Fibroblast of skin of right quadriceps (primary cell): ENCODE measurements around the gene MEX3A.
"Not testable (repeated sequence)": the region's sequence is repeated elsewhere in the genome, so short reads cannot be mapped to it uniquely, and the experiment has no call there.

Experiments used
- DNase-seq: peaks from one replicate; pipeline ENCODE4 v3.0.0-alpha.2; 2013

MEX3A gene

DNA sequence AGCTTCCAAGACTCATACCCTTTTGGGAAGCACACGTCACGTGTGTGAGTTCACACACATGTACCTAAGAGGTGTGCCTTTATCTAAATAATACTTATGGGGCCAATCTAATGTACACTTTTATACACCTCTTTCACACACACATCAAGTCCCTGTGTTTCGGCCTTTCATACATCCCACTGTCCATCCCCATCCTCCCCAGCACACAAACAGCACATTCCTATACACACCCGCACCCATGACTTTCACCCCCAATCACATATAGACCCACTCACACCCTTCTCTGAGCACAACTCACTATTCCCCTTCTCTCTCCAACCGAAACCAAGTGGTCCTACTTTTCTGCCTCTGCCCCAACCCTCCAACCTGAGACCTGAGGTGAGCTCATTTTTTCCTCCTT, 3.5 kb downstream of the MEX3A start:
- DNase-seq = no peak

DNA sequence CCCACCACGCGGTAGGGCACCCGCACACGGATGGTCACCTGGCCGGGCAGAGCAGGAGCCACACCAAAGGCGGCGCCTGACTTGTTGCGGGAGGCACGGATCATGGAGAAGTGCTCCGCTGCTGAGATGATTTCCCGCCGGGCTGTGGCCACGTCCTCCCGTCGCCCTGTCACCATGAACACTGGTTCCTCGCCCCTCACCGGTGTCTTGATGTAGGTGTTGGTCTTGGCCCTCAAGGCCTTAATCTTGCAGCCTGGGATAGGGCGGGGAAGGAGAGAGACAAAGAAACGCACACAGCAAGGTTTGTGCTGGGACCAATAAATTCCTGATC, 4.9 kb downstream of the MEX3A start:
- no peak for DNase-seq

DNA sequence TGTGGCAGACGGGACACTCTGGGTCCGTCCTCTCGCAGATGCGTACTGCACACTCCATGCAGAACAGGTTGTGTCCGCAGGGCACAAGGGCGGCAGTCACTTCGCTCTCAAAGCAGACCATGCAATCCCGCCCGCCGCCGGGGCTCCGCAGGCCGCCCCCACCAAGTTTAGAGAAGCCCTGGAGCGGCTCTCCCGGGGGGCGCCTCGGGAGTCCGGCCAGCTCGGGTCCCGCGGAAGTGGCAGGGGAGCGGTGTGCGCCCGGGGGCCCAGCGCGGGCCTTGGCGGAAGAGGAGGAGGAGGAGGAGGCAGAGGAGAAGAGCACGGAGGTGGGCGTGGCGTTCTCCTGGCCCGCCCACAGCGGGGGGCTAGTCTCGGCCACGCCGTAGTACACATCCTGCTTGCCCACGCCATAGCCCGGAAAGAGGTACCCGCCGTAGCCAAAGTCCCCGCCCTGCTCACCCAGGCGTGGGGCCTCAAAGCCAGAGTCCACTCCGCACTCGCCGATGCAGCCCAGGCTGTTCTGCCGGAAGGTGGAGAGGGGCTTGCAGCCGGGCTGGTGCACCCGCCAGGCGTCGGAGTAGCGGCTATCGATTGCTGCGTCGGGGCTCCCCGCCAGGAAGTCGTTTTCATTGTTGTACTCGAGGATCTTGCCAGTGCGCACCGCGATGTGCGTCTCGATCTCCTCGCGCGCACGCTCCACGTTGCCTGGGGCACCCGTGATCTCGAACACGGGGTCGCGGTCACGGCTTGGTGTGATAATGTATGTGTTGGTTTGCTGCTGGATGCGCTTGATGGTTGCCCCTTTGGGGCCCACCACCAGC, 5.4 kb downstream of the MEX3A start:
- DNase-seq = no peak

DNA sequence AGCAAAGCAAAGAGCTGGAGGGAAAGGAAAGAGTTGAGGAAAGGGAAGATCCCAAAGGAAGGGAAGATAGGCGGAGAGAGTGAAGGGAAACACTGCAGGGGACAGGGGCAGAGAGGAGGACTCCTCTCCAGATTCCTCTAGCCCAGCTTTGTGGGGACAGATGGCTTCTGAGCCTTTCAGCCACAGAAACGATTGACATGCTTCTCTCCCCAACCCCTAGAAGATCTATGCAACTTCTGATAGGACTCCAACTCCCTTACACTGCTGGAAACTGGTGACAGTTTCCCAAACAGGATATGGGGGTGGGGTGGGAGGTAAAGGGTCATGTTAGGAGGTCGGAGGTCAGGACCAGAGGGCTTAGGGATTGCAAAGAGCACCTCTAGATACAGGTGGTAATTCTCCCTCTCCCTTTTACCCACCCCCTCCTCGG, 6.5 kb downstream of the MEX3A start:
- no peak for DNase-seq

DNA sequence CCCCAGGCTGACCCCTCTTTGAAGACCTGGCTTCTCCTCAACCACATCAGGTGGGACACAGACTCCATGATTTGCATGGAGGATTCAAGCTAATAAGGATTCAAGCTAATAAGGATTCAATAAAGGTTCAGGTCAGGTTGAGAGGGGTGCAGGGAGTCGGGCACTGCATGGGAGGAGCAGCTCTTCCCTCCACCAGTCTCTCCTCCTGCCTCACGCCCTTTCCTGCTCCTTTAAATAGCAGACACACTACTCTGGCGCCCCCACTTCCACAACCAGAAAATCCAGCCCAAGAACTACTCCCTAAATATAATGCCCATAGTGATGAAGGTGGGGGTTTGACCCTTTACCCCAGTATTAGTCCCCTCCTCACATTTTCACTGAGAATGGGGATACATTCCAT, 7.1 kb downstream of the MEX3A start:
- no peak for DNase-seq

DNA sequence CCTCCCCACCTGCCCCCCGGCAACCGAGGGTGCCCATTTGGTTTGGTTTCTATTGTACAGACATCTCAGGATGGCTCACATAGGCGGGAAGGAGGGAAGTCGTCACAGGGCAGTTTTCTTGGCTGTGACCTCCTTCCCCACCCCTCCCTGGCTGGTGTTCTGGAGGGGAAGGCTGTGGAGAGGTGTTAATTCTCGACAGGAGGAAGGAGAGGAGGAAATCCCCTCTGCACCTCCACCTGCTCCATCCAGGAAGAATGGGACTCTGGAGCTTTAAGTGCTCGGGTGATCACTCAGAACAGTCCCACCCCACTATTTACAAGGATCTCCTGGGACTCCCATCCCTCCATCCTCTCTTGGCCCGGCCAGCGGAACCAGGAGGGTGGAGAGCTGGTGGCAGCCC, 7.6 kb downstream of the MEX3A start:
- no peak for DNase-seq

DNA sequence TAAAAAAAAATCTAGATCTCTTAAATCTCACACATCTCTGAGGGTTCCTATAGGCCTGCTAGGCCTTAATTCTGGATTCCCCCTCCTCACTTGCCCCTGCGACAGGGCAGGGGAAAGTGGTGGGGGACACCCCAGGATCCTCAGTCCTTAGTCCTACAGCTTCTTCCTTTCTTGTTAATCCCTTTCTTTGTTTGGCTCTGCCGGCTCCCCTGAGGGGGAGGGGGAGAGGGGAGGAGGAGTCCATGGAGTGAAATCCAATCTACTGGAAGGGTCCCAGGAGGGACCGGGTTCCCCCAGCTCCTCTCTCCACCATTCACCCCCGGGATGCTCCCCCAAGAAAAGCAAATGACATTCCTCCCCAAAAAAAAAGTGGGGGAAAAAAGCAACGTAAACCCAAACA, 8.5 kb downstream of the MEX3A start:
- no peak for DNase-seq

DNA sequence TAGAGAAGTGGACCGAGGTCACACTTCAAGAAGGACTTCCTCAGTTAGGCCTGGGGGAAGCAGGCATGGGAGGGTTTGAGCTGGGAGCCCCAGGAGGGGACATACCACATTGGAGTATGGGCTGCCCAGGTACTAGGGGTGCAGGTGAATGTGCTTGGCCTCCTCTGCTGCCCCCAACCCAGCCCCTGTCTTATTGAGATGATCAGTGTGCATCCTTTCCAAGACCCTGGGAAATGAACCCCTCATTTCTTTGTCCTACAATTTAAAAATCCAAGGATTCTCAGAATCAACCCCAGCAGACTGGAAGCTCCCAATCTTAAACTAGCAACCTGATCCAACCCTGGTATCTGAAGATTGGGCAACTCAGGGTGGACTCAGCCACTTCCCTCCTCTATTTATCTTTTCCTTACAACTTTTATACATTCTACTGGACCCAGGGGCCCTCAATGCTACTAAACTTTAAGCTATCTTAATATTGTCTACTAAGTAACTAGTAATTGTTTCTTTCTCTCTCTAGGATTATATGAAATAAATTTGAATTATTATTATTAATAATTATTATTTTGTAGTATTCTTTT, 9.1 kb downstream of the MEX3A start:
- DNase-seq = no peak

DNA sequence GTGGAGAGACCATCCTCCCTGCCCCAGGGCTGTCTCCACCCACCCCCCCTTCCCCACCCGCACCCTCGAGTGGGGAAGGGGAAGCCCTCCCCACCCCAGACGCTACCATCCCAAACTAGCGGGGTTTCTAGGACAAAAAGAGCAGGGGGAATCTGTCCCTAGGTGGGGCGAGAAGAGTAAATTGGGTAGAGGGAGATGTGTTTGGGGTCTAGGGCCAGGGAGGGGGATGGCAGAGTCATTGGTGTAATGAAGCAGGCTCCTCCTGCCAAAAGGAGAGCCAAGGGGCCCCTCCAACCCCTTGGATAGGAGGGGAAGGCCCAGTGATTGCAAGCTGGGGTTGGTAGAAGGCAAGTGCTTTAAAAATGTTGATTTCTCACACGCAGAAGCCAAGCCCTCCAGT, 10.0 kb downstream of the MEX3A start:
- no peak for DNase-seq

DNA sequence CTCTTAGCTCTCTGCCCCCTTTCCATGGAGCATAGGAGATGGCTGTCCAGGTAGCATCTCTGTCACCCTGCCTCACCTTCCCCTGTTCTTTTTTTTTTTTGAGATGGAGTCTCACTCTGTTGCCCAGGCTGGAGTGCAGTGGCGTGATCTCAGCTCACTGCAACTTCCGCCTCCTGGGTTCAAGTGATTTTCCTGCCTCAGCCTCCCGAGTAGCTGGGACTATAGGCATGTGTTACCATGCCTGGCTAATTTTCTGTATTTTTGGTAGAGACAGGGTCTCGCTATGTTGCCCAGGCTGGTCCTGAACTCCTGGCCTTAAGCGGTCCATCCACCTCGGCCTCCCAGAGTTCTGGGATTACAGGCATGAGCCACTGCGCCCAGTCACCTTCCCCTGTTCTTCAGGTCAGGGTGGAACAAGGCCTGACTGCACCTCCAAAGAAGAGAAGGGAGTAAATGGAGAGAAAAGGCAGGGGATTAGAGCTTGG, 10.9 kb downstream of the MEX3A start:
- DNase-seq = not testable (repeated sequence)

DNA sequence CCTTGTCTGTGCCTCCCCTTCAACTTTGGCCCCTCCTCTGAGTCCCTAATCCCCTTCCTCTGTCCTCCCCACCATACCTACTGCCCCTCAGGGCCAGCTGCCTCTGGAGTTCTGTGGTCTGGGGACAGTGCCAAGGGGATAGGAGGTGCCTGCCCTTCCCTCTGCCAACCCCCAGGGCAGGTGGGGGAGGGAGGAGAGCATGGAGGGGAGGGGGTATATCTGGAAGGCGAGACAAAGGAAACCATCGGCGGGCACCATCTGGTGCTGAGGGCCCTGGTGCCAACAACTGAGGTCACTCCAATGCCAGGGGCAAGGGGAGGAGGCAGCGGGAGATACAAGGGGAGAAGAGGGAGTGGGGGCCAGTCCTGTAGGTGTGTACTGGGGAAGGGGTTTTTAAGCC, 11.7 kb downstream of the MEX3A start:
- DNase-seq = no peak

DNA sequence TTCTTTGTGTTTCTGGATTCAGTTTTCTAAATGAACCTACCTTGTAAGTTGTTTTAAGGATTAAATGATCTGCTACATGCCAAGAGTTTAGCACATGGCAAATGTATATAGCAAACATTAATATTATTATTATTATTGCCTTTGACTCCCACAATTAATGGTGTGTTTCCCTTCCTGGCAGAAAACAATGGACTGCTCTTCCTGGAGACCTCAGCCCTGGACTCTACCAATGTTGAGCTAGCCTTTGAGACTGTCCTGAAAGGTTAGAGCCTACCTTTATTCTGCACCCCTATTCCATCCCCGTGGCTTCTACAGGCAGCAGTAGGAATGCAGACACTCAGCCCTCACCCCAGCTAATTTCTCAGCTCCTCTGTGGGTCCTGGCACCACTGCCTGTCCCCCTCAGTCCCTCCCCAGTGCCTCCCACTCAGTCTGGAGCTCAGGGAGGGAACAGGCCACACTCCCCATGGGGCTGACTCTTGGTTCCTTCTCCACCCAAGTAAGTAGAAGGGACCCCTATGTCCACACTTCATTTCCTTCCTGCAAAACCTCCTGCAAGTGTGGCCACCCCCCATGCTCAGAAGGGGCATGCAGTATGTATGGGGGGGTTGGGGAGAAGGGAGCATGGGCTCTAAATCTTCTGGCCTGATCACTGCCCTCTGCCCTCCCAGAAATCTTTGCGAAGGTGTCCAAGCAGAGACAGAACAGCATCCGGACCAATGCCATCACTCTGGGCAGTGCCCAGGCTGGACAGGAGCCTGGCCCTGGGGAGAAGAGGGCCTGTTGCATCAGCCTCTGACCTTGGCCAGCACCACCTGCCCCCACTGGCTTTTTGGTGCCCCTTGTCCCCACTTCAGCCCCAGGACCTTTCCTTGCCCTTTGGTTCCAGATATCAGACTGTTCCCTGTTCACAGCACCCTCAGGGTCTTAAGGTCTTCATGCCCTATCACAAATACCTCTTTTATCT, 12.5 kb downstream of the MEX3A start:
- no peak for DNase-seq

DNA sequence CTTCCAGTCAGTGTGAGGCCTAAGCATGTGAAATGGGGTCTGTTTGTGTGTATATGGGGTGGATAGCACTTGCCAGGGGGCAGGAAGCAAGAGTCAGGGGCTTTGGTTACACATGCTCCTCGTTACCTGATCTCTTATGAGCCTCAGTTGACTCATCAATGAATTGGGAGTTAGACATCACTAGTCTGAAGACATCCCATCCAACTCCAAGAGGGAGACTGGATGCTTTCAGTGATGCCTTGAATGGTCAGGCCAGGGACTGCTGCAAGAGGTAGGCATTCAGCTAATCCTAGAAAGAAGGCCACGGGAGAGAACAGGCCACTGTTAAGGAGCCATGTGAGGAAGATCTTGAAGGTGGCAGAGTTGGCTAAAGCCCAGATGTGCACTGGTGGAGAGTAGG, 15.0 kb downstream of the MEX3A start:
- no peak for DNase-seq

DNA sequence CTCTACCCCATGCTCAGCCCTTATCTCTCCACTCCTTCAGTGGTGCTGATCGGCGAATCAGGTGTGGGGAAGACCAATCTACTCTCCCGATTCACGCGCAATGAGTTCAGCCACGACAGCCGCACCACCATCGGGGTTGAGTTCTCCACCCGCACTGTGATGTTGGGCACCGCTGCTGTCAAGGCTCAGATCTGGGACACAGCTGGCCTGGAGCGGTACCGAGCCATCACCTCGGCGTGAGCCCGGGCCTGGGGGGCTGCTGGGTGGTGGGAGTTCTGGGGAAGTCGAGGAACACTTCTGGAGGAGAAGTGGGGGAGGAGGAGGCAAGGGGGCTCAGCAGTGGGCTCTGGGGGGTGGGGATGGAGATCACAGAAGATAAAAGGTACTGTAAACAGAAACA, 16.4 kb downstream of the MEX3A start:
- no peak for DNase-seq

DNA sequence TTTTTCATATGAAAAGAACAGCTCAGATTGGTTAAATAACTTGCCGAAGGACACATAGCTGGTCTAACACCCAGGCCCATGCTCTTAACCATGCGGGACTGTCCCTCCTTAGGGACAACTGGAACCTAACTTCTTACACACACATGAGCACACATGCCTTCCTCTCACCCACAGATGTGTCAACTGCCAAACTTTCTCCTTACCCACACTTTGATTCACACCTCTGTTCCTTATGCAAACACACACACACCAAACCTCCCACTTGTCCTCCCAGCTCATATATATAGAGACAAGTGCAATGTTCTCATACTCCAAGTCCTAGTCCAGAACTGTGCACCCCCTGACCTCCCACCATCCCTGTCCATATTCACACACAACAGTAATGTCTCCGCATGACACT, 17.1 kb downstream of the MEX3A start:
- no peak for DNase-seq

DNA sequence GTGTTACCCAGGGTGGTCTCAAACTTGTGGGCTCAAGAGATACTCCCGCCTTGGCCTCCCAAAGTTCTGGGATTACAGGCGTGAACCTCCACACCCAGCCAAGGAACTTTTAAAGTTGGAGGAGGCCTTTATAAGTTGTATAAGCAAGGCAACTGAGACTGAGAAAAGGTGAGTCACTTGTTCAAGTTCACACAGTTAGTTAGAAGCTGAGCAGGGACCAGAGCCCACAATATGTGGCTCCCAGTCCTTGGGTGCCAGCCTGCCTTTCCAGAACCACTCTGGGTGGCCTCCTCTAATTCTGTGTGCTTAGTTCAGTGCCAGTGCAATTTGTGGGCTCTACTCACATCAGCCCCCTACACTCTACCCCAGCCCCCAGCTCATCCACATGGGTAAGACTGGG, 17.6 kb downstream of the MEX3A start:
- no peak for DNase-seq

DNA sequence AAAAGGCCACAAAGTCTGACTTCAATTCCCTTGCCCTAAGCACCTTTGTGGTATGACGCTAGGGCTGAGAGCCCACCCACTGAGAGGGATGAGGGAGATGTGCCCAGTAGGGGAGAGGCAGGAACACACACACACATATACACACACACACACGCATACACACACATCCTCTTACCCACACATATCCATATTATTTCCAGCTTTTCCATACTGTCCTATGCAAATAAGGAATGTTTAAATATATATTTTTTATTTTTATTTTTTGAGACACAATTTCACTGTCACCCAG, 18.3 kb downstream of the MEX3A start:
- DNase-seq = peak; percentile 28

DNA sequence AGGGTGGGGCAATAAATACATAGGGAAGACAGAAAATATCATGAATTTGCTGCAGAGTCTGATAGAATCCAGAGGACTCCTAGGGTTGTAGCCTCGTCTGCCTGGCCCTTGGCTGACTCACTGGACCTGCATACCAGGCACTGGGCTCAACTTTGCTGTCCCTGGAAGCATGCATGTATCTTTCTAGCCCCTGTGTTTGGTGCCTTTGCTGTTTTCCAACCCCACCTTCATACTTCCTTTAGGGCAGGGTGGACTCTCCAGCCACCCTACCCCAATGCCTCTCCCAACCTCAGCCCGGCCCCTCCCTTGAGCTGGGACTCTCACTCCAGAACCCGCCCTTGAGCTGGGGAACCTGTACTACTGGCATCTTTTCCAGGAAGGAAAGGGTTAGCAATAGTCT, 20.1 kb downstream of the MEX3A start:
- no peak for DNase-seq

DNA sequence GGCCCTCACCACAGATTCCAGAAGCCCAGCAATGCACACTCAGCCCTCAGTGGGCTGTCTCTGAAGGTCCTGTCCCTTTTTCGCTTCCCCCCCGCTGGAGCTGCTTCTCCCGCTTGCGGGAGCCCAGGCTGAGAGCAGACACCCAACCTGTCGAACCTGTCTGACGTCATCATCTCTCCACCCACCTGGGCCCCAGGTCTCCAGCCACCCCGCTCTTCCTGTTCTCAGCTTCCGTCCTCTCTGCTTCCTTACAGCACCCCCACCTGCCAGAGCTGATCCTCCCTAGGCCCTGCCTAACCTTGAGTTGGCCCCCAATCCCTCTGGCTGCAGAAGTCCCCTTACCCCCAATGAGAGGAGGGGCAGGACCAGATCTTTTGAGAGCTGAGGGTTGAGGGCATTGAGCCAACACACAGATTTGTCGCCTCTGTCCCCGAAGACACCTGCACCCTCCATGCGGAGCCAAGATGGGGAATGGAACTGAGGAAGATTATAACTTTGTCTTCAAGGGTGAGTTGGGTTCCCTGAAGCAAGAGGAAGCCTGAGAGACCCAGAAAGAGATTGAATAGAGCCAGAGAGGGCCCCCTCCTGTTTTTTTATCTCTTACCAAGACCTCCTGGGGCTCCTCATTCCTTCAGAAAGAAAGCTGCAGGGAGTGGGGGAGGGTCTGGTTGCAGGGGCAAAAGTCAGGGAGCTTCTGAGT, 21.2 kb downstream of the MEX3A start, which contains the start of gene RAB25:
Gene RAB25, plus strand, starts transcription at position 224 of the 700 bp plus-strand sequence. Its CDS starts 241 bp downstream, at position 465.
- DNase-seq = no peak

DNA sequence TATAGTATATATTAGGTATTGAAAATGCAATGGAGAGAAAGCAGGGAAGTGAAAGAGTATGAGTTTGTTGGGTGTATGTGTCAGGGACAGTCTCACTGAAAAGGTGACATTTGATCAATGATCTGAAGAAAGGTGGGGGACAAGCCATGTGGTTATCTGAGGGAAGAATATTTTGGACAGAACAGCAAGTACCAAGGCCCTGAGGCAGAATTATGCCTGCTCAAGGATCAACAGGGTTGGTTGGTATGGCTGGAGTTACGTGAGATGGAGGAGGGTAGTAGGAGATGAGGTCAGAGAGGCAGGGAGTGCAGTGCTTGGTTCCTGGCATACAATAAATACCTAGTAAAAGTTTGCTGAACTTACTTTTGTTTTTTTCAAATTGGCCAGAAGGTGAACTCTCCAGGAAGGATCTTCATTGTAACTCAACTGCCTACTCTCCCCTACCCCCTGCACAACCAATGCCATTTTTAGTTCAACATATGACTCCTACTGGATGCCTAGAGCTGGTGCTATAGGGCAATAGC, 25.9 kb downstream of the MEX3A start:
- no peak for DNase-seq

DNA sequence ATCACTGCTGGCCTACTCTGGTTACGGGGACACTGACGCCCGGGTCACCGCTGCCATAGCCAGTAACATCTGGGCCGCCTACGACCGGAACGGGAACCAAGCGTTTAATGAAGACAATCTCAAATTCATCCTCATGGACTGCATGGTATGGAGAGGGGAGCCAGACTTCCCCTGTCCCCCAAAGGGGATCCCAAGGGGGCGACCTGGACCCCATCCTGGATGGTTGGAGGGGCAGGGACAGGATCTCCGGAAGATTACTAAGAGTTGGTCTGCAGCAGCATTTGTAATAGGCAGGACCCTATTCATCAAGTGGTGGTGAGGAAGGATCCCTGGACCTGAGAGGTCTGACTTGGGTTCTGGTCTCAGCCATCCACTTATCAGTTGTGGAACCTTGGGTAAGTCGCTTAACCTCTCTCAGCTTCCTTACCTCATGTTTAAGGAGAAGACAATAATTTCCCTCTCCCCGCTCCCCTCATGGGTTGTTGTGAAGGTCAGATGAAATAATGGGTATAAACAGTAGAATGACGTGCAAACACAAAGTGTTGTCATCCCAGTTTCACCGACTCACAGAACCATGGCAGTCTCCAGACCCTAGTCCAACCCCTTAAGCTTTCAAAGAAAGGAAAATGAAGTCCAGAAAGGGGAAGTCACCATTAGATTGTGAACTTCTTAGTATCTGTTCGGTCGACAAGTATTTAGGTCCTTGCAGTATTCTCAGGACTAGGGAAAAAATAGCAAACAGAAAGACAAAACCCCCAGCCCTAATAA, 26.8 kb downstream of the MEX3A start:
- DNase-seq = no peak
